ENCODE measurements around the gene VPS72. TPM values are rescaled to one million over a fixed set of nuclear protein-coding genes. Genes with fewer than 3 reads are reported as not detected.
"Not testable (repeated sequence)": the region's sequence is repeated elsewhere in the genome, so short reads cannot be mapped to it uniquely, and the experiment has no call there.

VPS72 gene
- total and polyA plus RNA-seq, 7 experiments from 2014 or later: 35.1 to 85.3 (median 63.9) TPM

DNA sequence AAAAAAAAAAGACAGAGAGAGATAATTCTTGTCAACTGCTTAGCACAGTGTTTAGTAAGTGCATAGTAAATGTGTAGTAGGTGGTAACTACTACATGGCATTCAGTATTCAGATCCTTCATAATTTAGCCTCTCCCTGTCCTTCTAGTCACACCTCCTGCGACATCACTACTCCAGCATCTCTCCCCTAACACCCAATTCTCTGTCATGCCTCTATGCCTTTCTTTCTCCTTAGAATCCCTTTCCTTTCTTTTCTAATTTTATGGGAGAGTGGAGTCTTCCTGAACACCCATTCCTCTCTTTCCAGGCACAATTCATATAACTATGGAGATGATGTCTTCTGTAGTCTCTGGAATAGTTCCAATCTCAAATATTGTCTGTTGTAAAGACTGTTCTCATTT, 3.9 kb upstream of the VPS72 start:
- ATAC-seq (no peak), DNase-seq (no peak)
- Mint-ChIP-seq H3K27ac (no peak overlapping the region), H3K36me3 (peaks cover 0 to 4% (median 3%) of the 10 kb centered on the region in 5 donors), H3K4me1 (peaks cover 17 to 41% (median 37%) of the 10 kb centered on the region in 7 donors), H3K9me3 (peaks cover 0 to 6% (median 0%) of the 10 kb centered on the region in 11 donors), H3K27me3 (peaks cover 0 to 14% (median 0%) of the 10 kb centered on the region in 5 donors), H3K4me3 (peak overlapping the region in 1 of 10 donors; percentile 6)
- Histone ChIP-seq H3K27me3 (ENCODE audit: control insufficient read depth in 2 of 2, insufficient read depth in 2 of 2, low read length in 2 of 2) (no peaks in the 10 kb centered on the region), H3K4me3 (ENCODE audit: low read length) (no peak overlapping the region), H3K4me1 (ENCODE audit: control insufficient read depth in 2 of 2, insufficient read depth in 2 of 2, low read length in 2 of 2) (peaks cover 10 to 17% of the 10 kb centered on the region in 2 donors), H3K9me3 (ENCODE audit: control insufficient read depth in 2 of 3, low read length in 3 of 3) (no peaks in the 10 kb centered on the region), H3K27ac (ENCODE audit: low read depth, low read length) (no peak overlapping the region), H3K36me3 (ENCODE audit: control insufficient read depth in 2 of 3, insufficient read depth in 3 of 3, low read length in 3 of 3) (no peaks in the 10 kb centered on the region)
- intact Hi-C loops (cut with micrococcal nuclease): no loop called here
- ChIA-PET POLR2A (interaction anchor here (0.7 to 1.0 kb wide), 4 partner anchors 22 to 262 kb away, joined by 3 to 4 read pairs (median 3); partner anchors contain the start of gene ZNF687), CTCF (interaction anchor here (0.8 to 1.4 kb wide), 2 partner anchors 58 to 143 kb away, joined by 3 to 5 read pairs; no protein-coding TSS in a partner anchor)

DNA sequence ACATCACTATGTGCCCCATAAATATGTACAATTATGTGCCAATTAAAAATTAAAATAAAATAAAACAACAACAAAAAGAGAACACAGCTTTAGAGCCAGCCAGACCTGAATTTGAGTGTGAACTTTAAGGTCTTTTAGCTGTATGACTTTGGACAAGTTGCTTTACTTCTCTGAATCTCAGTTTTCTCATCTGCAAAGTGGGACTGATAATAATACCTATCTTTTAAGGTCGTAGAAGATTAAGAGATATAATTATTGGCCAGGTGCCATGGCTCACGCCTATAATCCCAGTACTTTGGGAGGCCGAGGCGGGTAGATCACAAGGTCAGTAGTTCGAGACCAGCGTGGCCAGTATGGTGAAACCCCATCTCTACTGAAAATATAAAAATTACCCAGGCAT, 3.3 kb upstream of the VPS72 start:
- ATAC-seq: no peak
- H3K27ac ChIP-seq (ENCODE audit: low read depth, low read length): no peak overlapping the region
- Mint-ChIP-seq H3K9me3 (peaks cover 0 to 3% (median 0%) of the 10 kb centered on the region in 11 donors), H3K27me3 (peaks cover 0 to 11% (median 0%) of the 10 kb centered on the region in 5 donors), H3K4me3 (no peak overlapping the region), H3K36me3 (peaks cover 0 to 2% (median under 1%) of the 10 kb centered on the region in 5 donors), H3K4me1 (peaks cover 22 to 42% (median 39%) of the 10 kb centered on the region in 7 donors), H3K27ac (no peak overlapping the region)
- ChIA-PET POLR2A (interaction anchor here (0.7 to 1.0 kb wide), 6 partner anchors 22 to 263 kb away, joined by 3 to 4 read pairs (median 3); partner anchors contain the start of gene ZNF687), CTCF (interaction anchor here (0.6 to 1.5 kb wide), 4 partner anchors 59 to 401 kb away, joined by 3 to 7 read pairs (median 4); no protein-coding TSS in a partner anchor)
- no peaks in the 10 kb centered on the region for H3K27me3 ChIP-seq (ENCODE audit: control insufficient read depth in 2 of 2, insufficient read depth in 2 of 2, low read length in 2 of 2)
- no peaks in the 10 kb centered on the region for H3K36me3 ChIP-seq (ENCODE audit: control insufficient read depth in 2 of 3, insufficient read depth in 3 of 3, low read length in 3 of 3)
- H3K9me3 ChIP-seq (ENCODE audit: control insufficient read depth in 2 of 3, low read length in 3 of 3): no peaks in the 10 kb centered on the region
- intact Hi-C loops (cut with micrococcal nuclease): no loop called here
- peaks cover 15 to 19% of the 10 kb centered on the region in 2 donors for H3K4me1 ChIP-seq (ENCODE audit: control insufficient read depth in 2 of 2, insufficient read depth in 2 of 2, low read length in 2 of 2)
- DNase-seq: no peak
- H3K4me3 ChIP-seq (ENCODE audit: low read length): no peak overlapping the region

DNA sequence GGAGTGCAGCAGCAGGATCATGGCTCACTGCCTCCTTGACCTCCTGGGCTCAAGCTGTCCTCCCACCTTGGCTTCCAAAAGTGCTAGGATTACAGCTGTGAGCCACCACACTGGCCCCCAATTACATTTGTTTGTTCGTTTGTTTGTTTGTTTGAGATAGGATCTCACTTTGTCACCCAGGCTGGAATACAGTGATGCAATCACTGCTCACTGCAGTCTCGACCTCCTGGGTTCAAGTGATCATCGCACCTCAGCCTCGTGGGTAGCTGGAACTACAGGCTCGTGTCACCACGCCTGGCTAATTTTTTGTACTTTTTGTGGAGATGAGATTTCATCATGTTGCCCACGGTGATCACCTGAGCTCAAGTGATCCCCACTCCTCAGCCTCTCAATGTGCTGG, 2.0 kb upstream of the VPS72 start:
- Histone ChIP-seq H3K27ac (ENCODE audit: low read depth, low read length) (no peak overlapping the region), H3K4me3 (ENCODE audit: low read length) (no peak overlapping the region), H3K9me3 (ENCODE audit: control insufficient read depth in 2 of 3, low read length in 3 of 3) (no peaks in the 10 kb centered on the region), H3K4me1 (ENCODE audit: control insufficient read depth in 2 of 2, insufficient read depth in 2 of 2, low read length in 2 of 2) (peaks cover 16% of the 10 kb centered on the region in 2 donors), H3K27me3 (ENCODE audit: control insufficient read depth in 2 of 2, insufficient read depth in 2 of 2, low read length in 2 of 2) (no peaks in the 10 kb centered on the region), H3K36me3 (ENCODE audit: control insufficient read depth in 2 of 3, insufficient read depth in 3 of 3, low read length in 3 of 3) (no peaks in the 10 kb centered on the region)
- ChIA-PET POLR2A (interaction anchor here (0.6 to 0.9 kb wide), 2 partner anchors 17 to 35 kb away, joined by 3 read pairs; partner anchors contain the start of gene TNFAIP8L2), CTCF (interaction anchor here (0.8 to 1.5 kb wide), 2 partner anchors 92 to 149 kb away, joined by 3 to 7 read pairs; no protein-coding TSS in a partner anchor)
- peaks cover 0 to 2% (median 0%) of the 10 kb centered on the region in 5 donors for H3K36me3 Mint-ChIP-seq
- H3K27ac Mint-ChIP-seq: no peak overlapping the region
- peaks cover 0 to 9% (median 0%) of the 10 kb centered on the region in 5 donors for H3K27me3 Mint-ChIP-seq
- intact Hi-C loops (cut with micrococcal nuclease): no loop called here
- H3K4me3 Mint-ChIP-seq: no peak overlapping the region
- DNase-seq (no peak), ATAC-seq (no peak)
- H3K9me3 Mint-ChIP-seq: peaks cover 0 to 2% (median 0%) of the 10 kb centered on the region in 11 donors
- peaks cover 23 to 43% (median 39%) of the 10 kb centered on the region in 7 donors for H3K4me1 Mint-ChIP-seq

DNA sequence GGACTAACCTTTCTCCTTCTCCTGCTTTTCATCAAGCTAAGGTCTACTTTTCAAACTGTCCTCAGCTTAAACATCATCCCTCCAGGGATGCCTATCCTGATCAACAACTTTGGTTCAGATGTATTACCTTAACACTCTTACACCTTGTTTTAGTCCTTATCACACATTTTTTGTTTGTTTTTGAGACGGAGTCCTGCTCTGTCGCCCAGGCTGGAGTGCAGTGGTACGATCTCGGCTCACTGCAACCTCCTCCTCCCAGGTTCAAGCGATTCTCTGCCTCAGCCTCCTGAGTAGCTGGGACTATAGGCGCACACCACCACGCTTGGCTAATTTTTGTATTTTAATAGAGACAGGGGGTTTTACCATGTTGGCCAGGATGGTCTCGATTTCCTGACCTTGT, 1.3 kb downstream of the VPS72 start:
- Histone ChIP-seq H3K27ac (ENCODE audit: low read depth, low read length) (peak overlapping the region; percentile 78), H3K4me1 (ENCODE audit: control insufficient read depth in 2 of 2, insufficient read depth in 2 of 2, low read length in 2 of 2) (peaks cover 16% of the 10 kb centered on the region in 2 donors), H3K36me3 (ENCODE audit: control insufficient read depth in 2 of 3, insufficient read depth in 3 of 3, low read length in 3 of 3) (peaks cover 3 to 24% (median 12%) of the 10 kb centered on the region in 3 experiments)
- H3K9me3 Mint-ChIP-seq; H3K9me3 ChIP-seq (ENCODE audit: control insufficient read depth in 2 of 3, low read length in 3 of 3); intact Hi-C loops (cut with micrococcal nuclease); H3K4me3 ChIP-seq (ENCODE audit: low read length); CTCF ChIA-PET; ATAC-seq; H3K27me3 Mint-ChIP-seq; H3K27me3 ChIP-seq (ENCODE audit: control insufficient read depth in 2 of 2, insufficient read depth in 2 of 2, low read length in 2 of 2); DNase-seq: not testable (repeated sequence)
- peak overlapping the region; percentile 91 to 99 (median 98) for H3K4me3 Mint-ChIP-seq
- peak overlapping the region; percentile 51 to 98 (median 96) for H3K27ac Mint-ChIP-seq
- peaks cover 5 to 16% (median 13%) of the 10 kb centered on the region in 5 donors for H3K36me3 Mint-ChIP-seq
- peaks cover 23 to 47% (median 35%) of the 10 kb centered on the region in 7 donors for H3K4me1 Mint-ChIP-seq
- POLR2A ChIA-PET: interaction anchor here (0.7 to 2.7 kb wide), 7 partner anchors 10 to 1345 kb away, joined by 3 to 33 read pairs (median 6); partner anchors contain the start of genes LYSMD1, PIP5K1A, SCNM1 and TNFAIP8L2

DNA sequence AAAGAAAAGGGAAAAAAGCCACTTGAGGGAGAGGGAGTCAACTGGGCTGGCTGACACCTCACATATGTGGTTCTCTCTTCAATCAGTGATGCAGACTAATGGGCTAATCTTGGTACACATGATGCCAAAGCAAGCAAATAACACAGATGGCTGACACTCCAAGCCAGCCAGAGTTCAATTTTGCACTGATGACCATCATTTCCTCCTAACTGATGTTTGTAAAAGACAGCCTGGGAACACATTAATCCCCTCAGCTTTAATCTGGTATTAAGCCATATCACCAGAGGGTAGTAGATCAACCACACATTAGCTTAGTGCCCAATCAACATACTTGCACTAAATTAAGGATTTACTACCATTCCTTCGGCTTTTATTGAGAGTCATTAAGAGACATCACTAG, 2.8 kb downstream of the VPS72 start:
- ChIA-PET CTCF (interaction anchor here (0.6 kb wide), 1 partner anchor 20 kb away, joined by 5 read pairs; no protein-coding TSS in a partner anchor), POLR2A (interaction anchor here (1.6 kb wide), 2 partner anchors 16 to 30 kb away, joined by 6 to 7 read pairs; partner anchors contain the start of gene TNFAIP8L2)
- ATAC-seq (no peak), DNase-seq (no peak)
- peak overlapping the region in 1 of 9 donors; percentile 48 for H3K27ac Mint-ChIP-seq
- H3K27ac ChIP-seq (ENCODE audit: low read depth, low read length): no peak overlapping the region
- no peaks in the 10 kb centered on the region for H3K27me3 ChIP-seq (ENCODE audit: control insufficient read depth in 2 of 2, insufficient read depth in 2 of 2, low read length in 2 of 2)
- H3K4me1 ChIP-seq (ENCODE audit: control insufficient read depth in 2 of 2, insufficient read depth in 2 of 2, low read length in 2 of 2): peaks cover 16% of the 10 kb centered on the region in 2 donors
- no peaks in the 10 kb centered on the region for H3K27me3 Mint-ChIP-seq
- H3K36me3 Mint-ChIP-seq: peaks cover 13 to 26% (median 20%) of the 10 kb centered on the region in 5 donors
- H3K9me3 ChIP-seq (ENCODE audit: control insufficient read depth in 2 of 3, low read length in 3 of 3): no peaks in the 10 kb centered on the region
- H3K4me1 Mint-ChIP-seq: peaks cover 25 to 47% (median 35%) of the 10 kb centered on the region in 7 donors
- peak overlapping the region in 2 of 10 donors; percentile 7 to 58 for H3K4me3 Mint-ChIP-seq
- no peak overlapping the region for H3K4me3 ChIP-seq (ENCODE audit: low read length)
- H3K36me3 ChIP-seq (ENCODE audit: control insufficient read depth in 2 of 3, insufficient read depth in 3 of 3, low read length in 3 of 3): peaks cover 13 to 38% (median 18%) of the 10 kb centered on the region in 3 experiments
- peaks cover 0 to 2% (median 0%) of the 10 kb centered on the region in 11 donors for H3K9me3 Mint-ChIP-seq
- intact Hi-C loops (cut with micrococcal nuclease): no loop called here

DNA sequence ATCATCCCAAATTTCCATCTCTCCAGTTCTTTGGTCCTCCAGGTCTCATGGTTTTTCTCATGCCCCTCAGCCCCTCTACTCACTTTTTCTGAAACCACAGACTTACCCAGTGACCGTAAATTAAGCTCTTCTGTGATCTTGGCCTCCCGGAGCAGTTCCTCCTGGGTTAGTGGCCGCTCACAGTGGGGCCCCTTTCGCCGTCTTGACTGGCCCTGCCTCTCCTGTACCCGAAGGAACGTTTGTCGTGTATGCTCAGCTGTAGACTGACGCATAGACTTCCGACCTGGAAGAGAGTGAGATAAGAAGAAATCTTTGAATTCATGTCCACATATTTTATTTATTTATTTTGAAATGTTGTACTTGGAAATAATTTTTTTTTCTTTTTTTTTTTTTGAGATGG, 5.8 kb downstream of the VPS72 start:
- intact Hi-C loops (cut with micrococcal nuclease): no loop called here
- Histone ChIP-seq H3K27ac (ENCODE audit: low read depth, low read length) (no peak overlapping the region), H3K4me1 (ENCODE audit: control insufficient read depth in 2 of 2, insufficient read depth in 2 of 2, low read length in 2 of 2) (peaks cover 6 to 10% of the 10 kb centered on the region in 2 donors), H3K27me3 (ENCODE audit: control insufficient read depth in 2 of 2, insufficient read depth in 2 of 2, low read length in 2 of 2) (no peaks in the 10 kb centered on the region), H3K9me3 (ENCODE audit: control insufficient read depth in 2 of 3, low read length in 3 of 3) (no peaks in the 10 kb centered on the region), H3K36me3 (ENCODE audit: control insufficient read depth in 2 of 3, insufficient read depth in 3 of 3, low read length in 3 of 3) (peaks cover 14 to 65% (median 24%) of the 10 kb centered on the region in 3 experiments), H3K4me3 (ENCODE audit: low read length) (no peak overlapping the region)
- H3K27ac Mint-ChIP-seq: peak overlapping the region in 2 of 9 donors; percentile 51 to 67
- ATAC-seq: no peak
- peaks cover 17 to 30% (median 24%) of the 10 kb centered on the region in 7 donors for H3K4me1 Mint-ChIP-seq
- ChIA-PET POLR2A (interaction anchor here (0.8 kb wide), 1 partner anchor 24 kb away, joined by 4 read pairs; no protein-coding TSS in a partner anchor), CTCF (no interaction called here)
- peaks cover 19 to 43% (median 35%) of the 10 kb centered on the region in 5 donors for H3K36me3 Mint-ChIP-seq
- no peak for DNase-seq
- H3K4me3 Mint-ChIP-seq: no peak overlapping the region
- no peaks in the 10 kb centered on the region for H3K27me3 Mint-ChIP-seq
- no peaks in the 10 kb centered on the region for H3K9me3 Mint-ChIP-seq
